Adrenal gland (tissue), 12 donors: ENCODE results near the gene DLGAP3. TPM values are rescaled to one million over a fixed set of nuclear protein-coding genes. Genes with fewer than 3 reads are reported as not detected.

Source experiments
- DNase-seq, 7 donors: peaks; one replicate each; pipeline ENCODE4 v3.0.0-alpha.2; 2019 to 2020
- H3K27ac ChIP-seq, 5 donors: fragments of 200-600 bp; sonication (generic) in 4 of 5; 1 replicate in 3 of 5; 2 replicates in 2 of 5; pipeline versions ENCODE4 v1.5.1 to v1.8.0; 2016 to 2020; ENCODE audit warnings: mild to moderate bottlenecking in 1 of 5
- H3K27me3 ChIP-seq: fragments of 200-600 bp; 2 replicates; pipeline ENCODE4 v1.8.0; 2021
- H3K36me3 ChIP-seq, 2 donors: fragments of 200-600 bp; replicated peaks in 1 of 2; 1 replicate in 1 of 2; 2 replicates in 1 of 2; pipeline versions ENCODE4 v1.5.1 to v1.8.0; 2018 to 2022
- H3K4me1 ChIP-seq, 2 donors: fragments of 200-600 bp; replicated peaks in 1 of 2; 1 replicate in 1 of 2; 2 replicates in 1 of 2; pipeline versions ENCODE4 v1.5.1 to v1.8.0; 2018 to 2021
- H3K4me3 ChIP-seq, 4 donors: fragments of 200-600 bp; sonication (generic) in 3 of 4; one replicate each; pipeline ENCODE4 v1.5.1; 2016 to 2018
- H3K9me3 ChIP-seq, 3 donors: fragments of 200-600 bp; sonication (generic) in 1 of 3; replicated peaks in 1 of 3; 1 replicate in 2 of 3; 2 replicates in 1 of 3; pipeline versions ENCODE4 v1.5.1 to v1.8.0; 2016 to 2021
- CTCF ChIP-seq, 6 experiments: fragments of 450-650 bp in 4 of 6; fragments of 200-600 bp in 2 of 6; sonication (generic) in 1 of 6; IDR thresholded peaks; 1 replicate in 5 of 6; 2 replicates in 1 of 6; pipeline versions ENCODE4 v1.5.1 to v1.8.0; 2016 to 2021; ENCODE audit warnings: antibody characterized with exemption in 6 of 6, mild to moderate bottlenecking in 2 of 6, moderate library complexity in 1 of 6
- POLR2A ChIP-seq, 2 donors: fragments of 450-650 bp; IDR thresholded peaks; one replicate each; pipeline ENCODE4 v1.6.1; 2017; ENCODE audit warnings: antibody characterized with exemption in 2 of 2, mild to moderate bottlenecking in 2 of 2, moderate library complexity in 1 of 2
- WGBS, 4 donors: extraction: QIAGEN DNeasy Blood & Tissue Kit in 2 of 4; methylation state at CpG; one replicate each; pipeline versions ENCODE4 v1.1.5 to v1.1.7; 2013 to 2017; 5-methylcytosine and 5-hydroxymethylcytosine counted together
- intact Hi-C, 2 donors: fragments of 100-400 bp; cut with DNase I; formaldehyde crosslinking; loops; one replicate each; pipeline versions ENCODE4 v1.14.1 to v1.15.0; 2022 to 2023
- polyA plus RNA-seq, 3 donors: library from polyadenylated mRNA; stranded (reverse); fragments of 200-250 nt in 2 of 3; fragments of 350-450 nt in 1 of 3; fragmentation: Illumina TruSeq in 1 of 3; extraction: RNeasy Lipid Tissue Mini Kit (QIAGEN cat#74804) in 1 of 3; gene quantifications; one replicate each; pipeline ENCODE4 v1.2.3, GENCODE V29; 2013 to 2014
- total RNA-seq, 9 donors: library from RNA; depleted of rRNA in 4 of 9; stranded (reverse); fragments of >200 nt in 4 of 9; fragments of 120-200 nt in 1 of 9; fragmentation: NEBNext Ultra II Directional in 1 of 9; extraction: Animal tissue kit (Norgen Biotek cat#: 25700) in 1 of 9; gene quantifications; one replicate each; pipeline versions ENCODE4 v1.1.0 to v1.2.4, GENCODE V29; 2013 to 2023
- donor health status: healthy with polysubstance abuse.
- donor health status: Bipolar disorder and iron deficiency.
- donor health status: DM: yes; HTN: yes; CAD: no.
- donor health status: DM: no; HTN: no; CAD: no.
- donor health status: DM: no; HTN: no; CAD: no.
- donor health status: DM: yes; HTN: yes; CAD: no.

The DLGAP3 gene
- total and polyA plus RNA-seq, 12 donors = 0.13 to 1.6 (median 0.47) TPM

GRCh38 chr1:34930702-34931071 is 1.2 kb upstream of the DLGAP3 start:
- TF ChIP-seq POLR2A (IDR thresholded peaks at IDR 0.05) = no peak
- no peak for TF ChIP-seq CTCF (IDR thresholded peaks at IDR 0.05)
- no peak for DNase-seq
- Histone ChIP-seq H3K27ac (no peak overlapping the region), H3K36me3 (no peaks in the 10 kb centered on the region), H3K9me3 (no peaks in the 10 kb centered on the region), H3K4me3 (no peak overlapping the region), H3K27me3 (peaks cover 13% of the 10 kb centered on the region), H3K4me1 (peaks cover 6 to 12% of the 10 kb centered on the region in 2 donors)
- intact Hi-C loops = no loop called here
- 37 to 47% (median 45%) methylated on average over 5 of the region's 5 CpGs for WGBS, 4 donors

- 2 to 6% (median 2%) methylated on average over 12 to 61 of the region's 61 CpGs for WGBS, 4 donors
These were observed 627 bp upstream of the DLGAP3 start for GRCh38 chr1:34929853-34930701.

GRCh38 chr1:34928699-34929496 is 552 bp downstream of the DLGAP3 start:
- no peak for DNase-seq

More at GRCh38 chr1:34929853-34930701, 627 bp upstream of the DLGAP3 start:
- no peaks in the 10 kb centered on the region for H3K36me3 ChIP-seq
- TF ChIP-seq POLR2A (IDR thresholded peaks at IDR 0.05) = no peak
- TF ChIP-seq CTCF (IDR thresholded peaks at IDR 0.05) = no peak
- no peak for DNase-seq
- H3K4me3 ChIP-seq = peak overlapping the region in 2 of 4 donors; percentile 28 to 69
- peaks cover 13% of the 10 kb centered on the region for H3K27me3 ChIP-seq
- no peak overlapping the region for H3K27ac ChIP-seq
- H3K9me3 ChIP-seq = no peaks in the 10 kb centered on the region
- intact Hi-C loops = loop anchor here in 1 of 2 donors (5.0 kb wide), 1 partner anchor 47 kb away; no protein-coding TSS in a partner anchor
- H3K4me1 ChIP-seq = peaks cover 6 to 12% of the 10 kb centered on the region in 2 donors

More at GRCh38 chr1:34928699-34929496, 552 bp downstream of the DLGAP3 start:
- Histone ChIP-seq H3K4me3 (peak overlapping the region in 1 of 4 donors; percentile 69), H3K36me3 (no peaks in the 10 kb centered on the region), H3K27ac (no peak overlapping the region), H3K27me3 (peaks cover 13% of the 10 kb centered on the region), H3K4me1 (peaks cover 6 to 12% of the 10 kb centered on the region in 2 donors), H3K9me3 (no peaks in the 10 kb centered on the region)
- 4 to 16% (median 7%) methylated on average over 9 to 66 of the region's 66 CpGs for WGBS, 4 donors
- TF ChIP-seq POLR2A (IDR thresholded peaks at IDR 0.05) (no peak), CTCF (IDR thresholded peaks at IDR 0.05) (no peak)
- intact Hi-C loops = loop anchor here in 1 of 2 donors (5.0 kb wide), 1 partner anchor 48 kb away; no protein-coding TSS in a partner anchor
